Chondrocyte (in vitro differentiated cells): Measurements from ENCODE around the gene LRRC26. TPM values are rescaled to one million over a fixed set of nuclear protein-coding genes. Genes with fewer than 3 reads are reported as not detected.

ENCODE experiments used
- DNase-seq: peaks from one replicate; pipeline ENCODE4 v3.0.0; 2021; ENCODE audit warnings: mixed read lengths, low spot score
- H3K27ac Mint-ChIP-seq: one replicate; pipeline ENCODE4 v1.8.0; 2021; ENCODE audit warnings: mild to moderate bottlenecking, moderate library complexity, mixed read lengths; ENCODE audit not compliant: unreplicated experiment
- H3K27me3 Mint-ChIP-seq: 2 replicates; pipeline ENCODE4 v1.8.0; 2021; ENCODE audit warnings: low read depth, mixed read lengths
- H3K36me3 Mint-ChIP-seq: 2 replicates; pipeline ENCODE4 v1.8.0; 2021; ENCODE audit warnings: low read depth, mixed read lengths
- H3K4me1 Mint-ChIP-seq: 2 replicates; pipeline ENCODE4 v1.8.0; 2021; ENCODE audit warnings: low read depth, mild to moderate bottlenecking, mixed read lengths
- H3K4me3 Mint-ChIP-seq: one replicate; pipeline ENCODE4 v1.8.0; 2021; ENCODE audit warnings: mild to moderate bottlenecking, moderate library complexity, mixed read lengths; ENCODE audit not compliant: unreplicated experiment
- H3K9me3 Mint-ChIP-seq: 2 replicates; pipeline ENCODE4 v1.8.0; 2021; ENCODE audit warnings: low read depth, mixed read lengths
- total RNA-seq: library from RNA; stranded (reverse); gene quantifications from 3 replicates; pipeline ENCODE4 v1.2.1, GENCODE V29; 2021
- TF ChIP-seq, protein P1 (sequence below): fragments of 200-600 bp; sonication (generic); IDR thresholded peaks from 2 replicates; pipeline ENCODE4 v1.5.0; 2021; ENCODE audit warnings: antibody characterized with exemption, mild to moderate bottlenecking, moderate library complexity

The LRRC26 gene
- total RNA-seq, 1 donor from 2014 or later: not detected

DNA sequence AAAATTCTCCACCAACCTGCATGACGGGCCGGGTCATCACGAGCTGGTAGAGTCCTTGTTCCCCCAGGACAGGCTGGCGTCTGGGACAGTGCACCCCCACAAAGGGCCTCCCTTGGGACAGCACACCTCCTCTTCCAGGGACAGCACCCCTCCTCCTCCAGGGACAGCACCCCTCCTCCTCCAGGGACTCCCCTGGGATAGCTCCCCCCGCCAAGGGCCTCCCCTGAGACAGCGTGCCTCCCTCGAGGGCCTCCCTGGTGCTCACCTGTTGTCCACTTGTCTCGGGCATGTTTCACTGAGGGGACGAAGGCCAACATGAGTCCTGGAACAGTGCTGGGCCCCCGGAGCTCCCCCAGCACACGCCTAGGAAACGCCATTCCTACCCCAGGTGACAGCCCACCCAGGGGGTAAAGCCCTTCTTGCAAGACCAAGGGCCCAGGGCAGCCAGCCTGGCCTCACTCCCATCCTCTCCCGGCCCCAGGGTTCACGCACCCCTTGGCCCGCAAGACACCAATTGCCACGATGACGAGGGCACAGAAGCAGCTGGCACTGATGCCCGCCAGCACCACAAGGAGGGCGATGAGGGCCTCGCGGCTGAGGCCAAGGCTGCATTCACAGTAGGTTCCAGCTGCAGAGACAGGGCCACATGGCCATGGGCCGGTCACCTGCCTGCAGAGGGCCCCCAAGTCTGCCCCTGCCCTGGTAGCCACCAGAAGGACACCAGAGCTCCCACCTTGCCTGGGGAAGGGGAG lies 1.5 kb upstream of the LRRC26 start:
- Mint-ChIP-seq H3K4me1 (peaks cover 3% of the 10 kb centered on the region), H3K27me3 (peaks cover 13% of the 10 kb centered on the region), H3K9me3 (no peaks in the 10 kb centered on the region), H3K27ac (no peak overlapping the region), H3K4me3 (no peak overlapping the region), H3K36me3 (no peaks in the 10 kb centered on the region)
- no peak for DNase-seq
- TF ChIP-seq, protein P1, sequence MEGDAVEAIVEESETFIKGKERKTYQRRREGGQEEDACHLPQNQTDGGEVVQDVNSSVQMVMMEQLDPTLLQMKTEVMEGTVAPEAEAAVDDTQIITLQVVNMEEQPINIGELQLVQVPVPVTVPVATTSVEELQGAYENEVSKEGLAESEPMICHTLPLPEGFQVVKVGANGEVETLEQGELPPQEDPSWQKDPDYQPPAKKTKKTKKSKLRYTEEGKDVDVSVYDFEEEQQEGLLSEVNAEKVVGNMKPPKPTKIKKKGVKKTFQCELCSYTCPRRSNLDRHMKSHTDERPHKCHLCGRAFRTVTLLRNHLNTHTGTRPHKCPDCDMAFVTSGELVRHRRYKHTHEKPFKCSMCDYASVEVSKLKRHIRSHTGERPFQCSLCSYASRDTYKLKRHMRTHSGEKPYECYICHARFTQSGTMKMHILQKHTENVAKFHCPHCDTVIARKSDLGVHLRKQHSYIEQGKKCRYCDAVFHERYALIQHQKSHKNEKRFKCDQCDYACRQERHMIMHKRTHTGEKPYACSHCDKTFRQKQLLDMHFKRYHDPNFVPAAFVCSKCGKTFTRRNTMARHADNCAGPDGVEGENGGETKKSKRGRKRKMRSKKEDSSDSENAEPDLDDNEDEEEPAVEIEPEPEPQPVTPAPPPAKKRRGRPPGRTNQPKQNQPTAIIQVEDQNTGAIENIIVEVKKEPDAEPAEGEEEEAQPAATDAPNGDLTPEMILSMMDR: no peak

GRCh38 chr9:137170486-137171148 lies 766 bp upstream of the LRRC26 start:
- H3K9me3 Mint-ChIP-seq: no peaks in the 10 kb centered on the region
- H3K4me1 Mint-ChIP-seq: peaks cover 3% of the 10 kb centered on the region
- peaks cover 13% of the 10 kb centered on the region for H3K27me3 Mint-ChIP-seq
- H3K4me3 Mint-ChIP-seq: no peak overlapping the region
- H3K36me3 Mint-ChIP-seq: no peaks in the 10 kb centered on the region
- TF ChIP-seq, protein P1: no peak
- H3K27ac Mint-ChIP-seq: no peak overlapping the region
- no peak for DNase-seq

- H3K27me3 Mint-ChIP-seq: peaks cover 25% of the 10 kb centered on the region
- peaks cover 3% of the 10 kb centered on the region for H3K4me1 Mint-ChIP-seq
- no peaks in the 10 kb centered on the region for H3K9me3 Mint-ChIP-seq
- TF ChIP-seq, protein P1: no peak
- H3K36me3 Mint-ChIP-seq: no peaks in the 10 kb centered on the region
- no peak for DNase-seq
- no peak overlapping the region for H3K27ac Mint-ChIP-seq
- H3K4me3 Mint-ChIP-seq: peak overlapping the region; percentile 55
These were observed 671 bp downstream of the LRRC26 start for GRCh38 chr9:137168904-137169856.

DNA sequence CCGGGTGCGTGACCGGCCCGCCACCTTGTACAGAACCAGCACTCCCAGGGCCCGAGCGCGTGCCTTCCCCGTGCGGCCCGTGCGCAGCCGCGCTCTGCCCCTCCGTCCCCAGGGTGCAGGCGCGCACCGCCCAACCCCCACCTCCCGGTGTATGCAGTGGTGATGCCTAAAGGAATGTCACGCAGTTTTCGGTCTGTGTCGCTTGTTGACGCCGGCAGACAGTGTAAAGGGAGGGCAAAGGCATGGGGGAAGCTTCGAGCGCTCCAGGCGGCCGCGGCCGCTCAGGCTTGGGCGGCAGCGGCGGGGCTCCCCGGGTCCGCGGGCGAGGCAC lies 1.3 kb downstream of the LRRC26 start:
- Mint-ChIP-seq H3K27ac (no peak overlapping the region), H3K9me3 (no peaks in the 10 kb centered on the region), H3K27me3 (peaks cover 26% of the 10 kb centered on the region), H3K36me3 (no peaks in the 10 kb centered on the region), H3K4me3 (peak overlapping the region; percentile 15), H3K4me1 (peaks cover 3% of the 10 kb centered on the region)
- no peak for DNase-seq
- TF ChIP-seq, protein P1: no peak
